HCT116 (cell line): ENCODE results near the gene PDIA3.

Experiments used
- CEBPB ChIP-seq: IDR thresholded peaks from 2 replicates; pipeline ENCODE4 v1.6.1; 2012; ENCODE audit warnings: low read depth
- CTCF ChIP-seq, 3 experiments: fragments of 200-600 bp in 1 of 3; sonication (generic) in 1 of 3; IDR thresholded peaks in 2 of 3; conservative IDR thresholded peaks in 1 of 3; 2 replicates each; pipeline ENCODE4 v1.5.1; 2012 to 2017; ENCODE audit warnings: low read depth in 2 of 3, low read length in 2 of 3, antibody characterized with exemption in 1 of 3, borderline replicate concordance in 1 of 3, control low read depth in 1 of 3, mild to moderate bottlenecking in 1 of 3, mixed read lengths in 1 of 3, mixed run types in 1 of 3, moderate library complexity in 1 of 3; ENCODE audit not compliant: insufficient read depth in 1 of 3
- EZH2 ChIP-seq: fragments of 200-600 bp; sonication (generic); IDR thresholded peaks from 2 replicates; pipeline ENCODE4 v1.6.1; 2017; ENCODE audit warnings: antibody characterized with exemption, mixed run types
- EZH2phosphoT487 ChIP-seq: fragments of 200-600 bp; IDR thresholded peaks from 2 replicates; pipeline ENCODE4 v1.6.1; 2018; ENCODE audit warnings: antibody characterized with exemption, borderline replicate concordance
- FOSL1 ChIP-seq: IDR thresholded peaks from 2 replicates; pipeline ENCODE4 v1.6.1; 2012; ENCODE audit warnings: low read depth
- JUND ChIP-seq: IDR thresholded peaks from 2 replicates; pipeline ENCODE4 v1.6.1; 2012
- POLR2A ChIP-seq: IDR thresholded peaks from 2 replicates; pipeline ENCODE4 v1.7.0; 2011; ENCODE audit warnings: borderline replicate concordance; ENCODE audit not compliant: insufficient read depth, insufficient read length; ENCODE audit errors: extremely low read depth
- RAD21 ChIP-seq: IDR thresholded peaks from 2 replicates; pipeline ENCODE4 v1.6.1; 2012; ENCODE audit warnings: low read depth, mild to moderate bottlenecking
- REST ChIP-seq: IDR thresholded peaks from 2 replicates; pipeline ENCODE4 v1.6.1; 2012; ENCODE audit warnings: low read depth
- TCF7L2 ChIP-seq: IDR thresholded peaks from 2 replicates; pipeline ENCODE4 v1.7.0; 2011; ENCODE audit warnings: borderline replicate concordance, inconsistent platforms; ENCODE audit not compliant: insufficient read depth, insufficient read length; ENCODE audit errors: extremely low read depth
- YY1 ChIP-seq: IDR thresholded peaks from 2 replicates; pipeline ENCODE4 v1.6.1; 2011; ENCODE audit warnings: low read length, low read depth, moderate library complexity, mild to moderate bottlenecking; ENCODE audit not compliant: insufficient replicate concordance; ENCODE audit errors: extremely low read depth
- ZBTB33 ChIP-seq: IDR thresholded peaks from 2 replicates; pipeline ENCODE4 v1.6.1; 2011; ENCODE audit warnings: mild to moderate bottlenecking, low read length, moderate library complexity; ENCODE audit not compliant: insufficient replicate concordance; ENCODE audit errors: extremely low read depth
- ZFX ChIP-seq: fragments of 450-650 bp; IDR thresholded peaks from 2 replicates; pipeline ENCODE4 v1.6.1; 2017

GRCh38 chr15:43775411-43775965 lies 29.2 kb downstream of the PDIA3 start:
- TF ChIP-seq CTCF (IDR thresholded peaks at IDR 0.05 in 2 of 3, conservative IDR thresholded peaks at IDR 0.05 in 1 of 3; ENCODE audit: borderline replicate concordance in 1 of 3, insufficient read depth in 1 of 3, low read depth in 2 of 3, low read length in 2 of 3) (peak; percentile 66 to 78 (median 74)), POLR2A (no peak), REST (no peak), RAD21 (peak; percentile 58), CEBPB (no peak), ZFX (no peak), EZH2phosphoT487 (no peak), EZH2 (no peak), FOSL1 (no peak), JUND (no peak), ZBTB33 (no peak), TCF7L2 (no peak), YY1 (no peak)
